GM19452 (cell line): ENCODE measurements around the gene OCLN.
"Not testable (repeated sequence)": the region's sequence is repeated elsewhere in the genome, so short reads cannot be mapped to it uniquely, and the experiment has no call there.

Experiments
- ATAC-seq: cut with Tn5 transposase; IDR thresholded peaks from one replicate; pipeline ENCODE4 v1.9.1; 2021; ENCODE audit not compliant: unreplicated experiment

The OCLN gene

GRCh38 chr5:69527128-69527770 lies 34.7 kb downstream of the OCLN start:
- ATAC-seq: no peak

GRCh38 chr5:69528035-69528434 lies 35.4 kb downstream of the OCLN start:
- ATAC-seq: no peak

GRCh38 chr5:69528609-69529008 lies 36.0 kb downstream of the OCLN start:
- ATAC-seq: no peak

- no peak for ATAC-seq
Observed at GRCh38 chr5:69530561-69531405, 38.2 kb downstream of the OCLN start.

- no peak for ATAC-seq
Observed at GRCh38 chr5:69531406-69531801, 38.8 kb downstream of the OCLN start.

GRCh38 chr5:69537911-69538310 lies 45.3 kb downstream of the OCLN start:
- not testable (repeated sequence) for ATAC-seq

GRCh38 chr5:69538735-69539134 lies 46.1 kb downstream of the OCLN start:
- ATAC-seq: not testable (repeated sequence)

GRCh38 chr5:69541347-69541746 lies 48.8 kb downstream of the OCLN start:
- ATAC-seq: not testable (repeated sequence)

GRCh38 chr5:69542838-69543618 lies 50.4 kb downstream of the OCLN start:
- not testable (repeated sequence) for ATAC-seq

GRCh38 chr5:69544602-69545001 lies 52.0 kb downstream of the OCLN start:
- ATAC-seq: not testable (repeated sequence)

- peak; percentile 97 for ATAC-seq
Observed at GRCh38 chr5:69559908-69560330, 67.3 kb downstream of the OCLN start, which contains the start of gene GTF2H2C. GTF2H2C (plus strand) TSS chr5:69560191; CDS start chr5:69565133, 4,942 bp downstream.

GRCh38 chr5:69560587-69561431 lies 68.2 kb downstream of the OCLN start:
- not testable (repeated sequence) for ATAC-seq

GRCh38 chr5:69566172-69566571 lies 73.6 kb downstream of the OCLN start:
- not testable (repeated sequence) for ATAC-seq

GRCh38 chr5:69568072-69568471 lies 75.5 kb downstream of the OCLN start:
- not testable (repeated sequence) for ATAC-seq

GRCh38 chr5:69583356-69583755 lies 90.8 kb downstream of the OCLN start:
- ATAC-seq: not testable (repeated sequence)

- not testable (repeated sequence) for ATAC-seq
Observed at GRCh38 chr5:69596114-69596840, 103.7 kb downstream of the OCLN start.

GRCh38 chr5:69601947-69602346 lies 109.4 kb downstream of the OCLN start:
- peak; percentile 82 for ATAC-seq

- ATAC-seq: not testable (repeated sequence)
Observed at GRCh38 chr5:69606839-69607238, 114.2 kb downstream of the OCLN start.
